H1 (cell line): ENCODE measurements around the gene EFCAB6. TPM values are rescaled to one million over a fixed set of nuclear protein-coding genes. Genes with fewer than 3 reads are reported as not detected.

Source experiments
- CTCF ChIA-PET: fragments of 300-600 bp; sonication (Branson Sonifier 250); formaldehyde crosslinking; loops from one replicate; lab custom pipeline; 2021; ENCODE audit not compliant: partially characterized antibody; lab: Charles Lee
- POLR2A ChIA-PET: fragments of 300-600 bp; sonication (Branson Sonifier 250); formaldehyde crosslinking; loops from one replicate; lab custom pipeline; 2021; ENCODE audit warnings: inconsistent platforms; ENCODE audit not compliant: partially characterized antibody; lab: Charles Lee
- DNase-seq, 2 experiments: peaks; one replicate each; pipeline versions ENCODE4 v3.0.0 to v3.0.0-alpha.2; 2010 to 2022; ENCODE audit warnings: low spot score in 2 of 2, low read depth in 1 of 2, mixed read lengths in 1 of 2
- FAIRE-seq: peaks from 2 replicates; lab custom pipeline; 2011; peaks lifted over from hg19 to GRCh38; lab: Jason Lieb, UNC
- H2AFZ ChIP-seq: 2 replicates; pipeline ENCODE4 v1.8.1; 2012; ENCODE audit warnings: low read length, inconsistent platforms
- H2AK5ac ChIP-seq: 2 replicates; pipeline ENCODE4 v1.6.1; 2013; ENCODE audit warnings: low read depth, low read length
- H2BK120ac ChIP-seq: replicated peaks from 2 replicates; pipeline ENCODE3; 2013; ENCODE audit warnings: low read depth, low read length, inconsistent platforms
- H2BK12ac ChIP-seq: 2 replicates; pipeline ENCODE4 v1.6.1; 2013; ENCODE audit warnings: low read depth, low read length
- H2BK15ac ChIP-seq: 2 replicates; pipeline ENCODE4 v1.6.1; 2013; ENCODE audit warnings: low read length
- H2BK20ac ChIP-seq: 2 replicates; pipeline ENCODE4 v1.6.1; 2013; ENCODE audit warnings: low read length
- H2BK5ac ChIP-seq: 2 replicates; pipeline ENCODE4 v1.6.1; 2013; ENCODE audit warnings: low read depth, low read length
- H3K14ac ChIP-seq: 2 replicates; pipeline ENCODE4 v1.6.1; 2013; ENCODE audit warnings: inconsistent platforms; ENCODE audit not compliant: insufficient read length
- H3K18ac ChIP-seq: 2 replicates; pipeline ENCODE4 v1.6.1; 2013; ENCODE audit warnings: low read length; ENCODE audit errors: extremely low read depth
- H3K23ac ChIP-seq: 2 replicates; pipeline ENCODE4 v1.6.1; 2013; ENCODE audit warnings: inconsistent platforms; ENCODE audit not compliant: insufficient read length
- H3K23me2 ChIP-seq: 2 replicates; pipeline ENCODE4 v1.6.1; 2013; ENCODE audit warnings: low read depth, low read length
- H3K27ac ChIP-seq: 2 replicates; pipeline ENCODE4 v1.6.1; 2011; ENCODE audit warnings: low read depth, low read length, inconsistent platforms
- H3K27me3 ChIP-seq, 4 experiments: replicated peaks in 1 of 4; 1 replicate in 1 of 4; 2 replicates in 3 of 4; pipeline versions ENCODE4 v1.6.1 to v1.8.1; 2011 to 2013; ENCODE audit warnings: low read length in 3 of 4, mild to moderate bottlenecking in 3 of 4, inconsistent platforms in 2 of 4, mixed read lengths in 2 of 4, moderate library complexity in 1 of 4; ENCODE audit not compliant: control insufficient read depth in 3 of 4, insufficient read depth in 3 of 4; ENCODE audit errors: extremely low read depth in 1 of 4
- H3K36me3 ChIP-seq, 4 experiments: 2 replicates each; pipeline versions ENCODE4 v1.6.1 to v1.8.1; 2011 to 2013; ENCODE audit warnings: mild to moderate bottlenecking in 4 of 4, low read length in 3 of 4, moderate library complexity in 2 of 4, control low read depth in 1 of 4, inconsistent platforms in 1 of 4; ENCODE audit not compliant: insufficient read depth in 4 of 4, control insufficient read depth in 2 of 4
- H3K4ac ChIP-seq: replicated peaks from 2 replicates; pipeline ENCODE3; 2013; ENCODE audit warnings: low read length, low read depth, mixed read lengths, inconsistent platforms; ENCODE audit not compliant: insufficient read length
- H3K4me1 ChIP-seq, 4 experiments: replicated peaks in 1 of 4; 1 replicate in 1 of 4; 2 replicates in 3 of 4; pipeline versions ENCODE4 v1.6.1 to v1.8.1; 2011 to 2013; ENCODE audit warnings: low read length in 3 of 4, inconsistent platforms in 2 of 4, mixed read lengths in 1 of 4; ENCODE audit not compliant: insufficient read depth in 4 of 4, control insufficient read depth in 3 of 4
- H3K4me2 ChIP-seq, 2 experiments: 2 replicates each; pipeline versions ENCODE4 v1.6.1 to v1.8.1; 2011 to 2013; ENCODE audit warnings: low read depth in 2 of 2, low read length in 2 of 2, control low read depth in 1 of 2, inconsistent platforms in 1 of 2, mild to moderate bottlenecking in 1 of 2; ENCODE audit not compliant: insufficient read depth in 1 of 2
- H3K4me3 ChIP-seq, 4 experiments: fragments of 200-600, 300-600 bp in 1 of 4; sonication (generic), shearing (Covaris generic), sonication (Bioruptor Twin) in 1 of 4; 2 replicates each; pipeline versions ENCODE4 v1.5.1 to v1.8.1; 2011 to 2016; ENCODE audit warnings: low read length in 4 of 4, low read depth in 3 of 4, control low read depth in 2 of 4, inconsistent platforms in 2 of 4, mild to moderate bottlenecking in 2 of 4, mixed read lengths in 1 of 4, moderate library complexity in 1 of 4; ENCODE audit not compliant: insufficient read depth in 2 of 4; ENCODE audit errors: extremely low read depth in 1 of 4
- H3K56ac ChIP-seq: replicated peaks from 2 replicates; pipeline ENCODE3; 2013; ENCODE audit warnings: low read depth, mild to moderate bottlenecking, mixed read lengths, low read length, inconsistent platforms; ENCODE audit not compliant: insufficient read length
- H3K79me1 ChIP-seq: 2 replicates; pipeline ENCODE4 v1.6.1; 2013; ENCODE audit warnings: low read depth, low read length, control low read depth
- H3K79me2 ChIP-seq, 2 experiments: 2 replicates each; pipeline versions ENCODE4 v1.6.1 to v1.8.1; 2012 to 2013; ENCODE audit warnings: low read length in 2 of 2, mild to moderate bottlenecking in 2 of 2, inconsistent platforms in 1 of 2; ENCODE audit not compliant: insufficient read depth in 2 of 2, control insufficient read depth in 1 of 2
- H3K9ac ChIP-seq, 4 experiments: replicated peaks in 1 of 4; 1 replicate in 1 of 4; 2 replicates in 3 of 4; pipeline versions ENCODE4 v1.6.1 to v1.8.1; 2011 to 2013; ENCODE audit warnings: low read depth in 3 of 4, low read length in 3 of 4, control low read depth in 2 of 4, mild to moderate bottlenecking in 2 of 4, moderate library complexity in 2 of 4, inconsistent platforms in 1 of 4; ENCODE audit errors: extremely low read depth in 1 of 4
- H3K9me3 ChIP-seq, 2 experiments: 2 replicates each; pipeline versions ENCODE4 v1.6.1 to v1.8.1; 2012 to 2013; ENCODE audit warnings: mild to moderate bottlenecking in 2 of 2, moderate library complexity in 2 of 2, control low read depth in 1 of 2, inconsistent platforms in 1 of 2, low read depth in 1 of 2, low read length in 1 of 2, mixed read lengths in 1 of 2; ENCODE audit not compliant: insufficient read depth in 2 of 2
- H4K20me1 ChIP-seq, 2 experiments: replicated peaks in 1 of 2; 2 replicates each; pipeline versions ENCODE3 to v1.8.1; 2011 to 2013; ENCODE audit warnings: inconsistent platforms in 2 of 2, low read length in 2 of 2, mild to moderate bottlenecking in 1 of 2; ENCODE audit not compliant: insufficient read depth in 2 of 2, control insufficient read depth in 1 of 2
- H4K5ac ChIP-seq: 2 replicates; pipeline ENCODE4 v1.6.1; 2013; ENCODE audit warnings: low read length, low read depth, mixed read lengths, inconsistent platforms; ENCODE audit not compliant: insufficient read length
- H4K8ac ChIP-seq: 2 replicates; pipeline ENCODE4 v1.8.0; 2013; ENCODE audit warnings: mild to moderate bottlenecking, moderate library complexity, low read length, inconsistent platforms; ENCODE audit not compliant: insufficient read depth; ENCODE audit errors: extremely low read depth
- H4K91ac ChIP-seq: replicated peaks from 2 replicates; pipeline ENCODE3; 2013; ENCODE audit warnings: low read length, mixed read lengths, inconsistent platforms; ENCODE audit not compliant: insufficient read length
- ATF2 ChIP-seq: IDR thresholded peaks from 2 replicates; pipeline ENCODE4 v1.6.1; 2012; ENCODE audit warnings: low read length, inconsistent platforms
- CREB1 ChIP-seq: IDR thresholded peaks from 2 replicates; pipeline ENCODE4 v1.6.1; 2012; ENCODE audit warnings: inconsistent platforms
- MAFK ChIP-seq: IDR thresholded peaks from 2 replicates; pipeline ENCODE4 v1.6.1; 2012; ENCODE audit warnings: low read depth, mild to moderate bottlenecking, improper control_type of control experiment, low read length
- NANOG ChIP-seq: IDR thresholded peaks from 2 replicates; pipeline ENCODE4 v1.6.1; 2011; ENCODE audit warnings: low read length, low read depth, mild to moderate bottlenecking, inconsistent platforms; ENCODE audit not compliant: insufficient read depth, poor library complexity, severe bottlenecking
- POLR2A ChIP-seq, 2 experiments: IDR thresholded peaks; 1 replicate in 1 of 2; 2 replicates in 1 of 2; pipeline ENCODE4 v1.6.1; 2011; ENCODE audit warnings: low read depth in 2 of 2, low read length in 2 of 2, mild to moderate bottlenecking in 2 of 2; ENCODE audit errors: control extremely low read depth in 1 of 2
- POLR2AphosphoS5 ChIP-seq: IDR thresholded peaks from 2 replicates; pipeline ENCODE4 v1.6.1; 2011; ENCODE audit warnings: low read depth, low read length
- RAD21 ChIP-seq, 2 experiments: IDR thresholded peaks in 1 of 2; conservative IDR thresholded peaks in 1 of 2; 2 replicates each; pipeline ENCODE4 v1.6.1; 2011; ENCODE audit warnings: low read depth in 2 of 2, low read length in 2 of 2, improper control_type of control experiment in 1 of 2, inconsistent platforms in 1 of 2, mild to moderate bottlenecking in 1 of 2, moderate library complexity in 1 of 2
- SIRT6 ChIP-seq: IDR thresholded peaks from one replicate; pipeline ENCODE4 v1.7.1; 2012; ENCODE audit warnings: low read length, inconsistent platforms
- SIX5 ChIP-seq: IDR thresholded peaks from 2 replicates; pipeline ENCODE4 v1.6.1; 2011; ENCODE audit warnings: mild to moderate bottlenecking, low read depth, low read length
- SP2 ChIP-seq: IDR thresholded peaks from 2 replicates; pipeline ENCODE4 v1.6.1; 2012; ENCODE audit warnings: mild to moderate bottlenecking, low read length, inconsistent platforms
- SP4 ChIP-seq: IDR thresholded peaks from 2 replicates; pipeline ENCODE4 v1.6.1; 2012; ENCODE audit warnings: low read length, inconsistent platforms
- SRF ChIP-seq: IDR thresholded peaks from 2 replicates; pipeline ENCODE4 v1.6.1; 2011; ENCODE audit warnings: mild to moderate bottlenecking, low read depth, low read length, moderate library complexity
- WGBS, 2 experiments: shearing (Covaris generic) in 1 of 2; methylation state at CpG; one replicate each; pipeline versions ENCODE4 v1.1.6 to v1.1.7; 2013 to 2015; ENCODE audit warnings: low lambda C conversion rate in 2 of 2, mixed read lengths in 2 of 2, inconsistent platforms in 1 of 2, low coverage in 1 of 2, missing lambda C conversion rate in 1 of 2; ENCODE audit not compliant: insufficient replicate concordance in 2 of 2, insufficient coverage in 1 of 2, insufficient read length in 1 of 2; ENCODE audit errors: extremely low coverage in 1 of 2, missing lambda C conversion rate in 1 of 2; 5-methylcytosine and 5-hydroxymethylcytosine counted together
- polyA plus RNA-seq, 7 experiments: library from polyadenylated mRNA; depleted of rRNA in 3 of 7; stranded (reverse) in 5 of 7; unstranded in 2 of 7; fragments of >200 nt in 5 of 7; fragments of 200-250 nt in 2 of 7; gene quantifications; 1 replicate in 5 of 7; 2 replicates in 1 of 7; 4 replicates in 1 of 7; pipeline versions ENCODE4 v1.2.1 to v1.2.3, GENCODE V29; 2011 to 2013; ENCODE audit warnings: missing spikeins in 2 of 7, mixed read lengths in 2 of 7
- total RNA-seq: library from RNA; stranded (reverse); fragmentation: NEBNext Ultra II Directional; extraction: Animal tissue kit (Norgen Biotek cat#: 25700); gene quantifications from 2 replicates; pipeline ENCODE4 v1.2.1, GENCODE V29; 2021
- TF ChIP-seq, protein P1 (sequence below): IDR thresholded peaks from 2 replicates; pipeline ENCODE4 v1.6.1; 2012; ENCODE audit warnings: inconsistent platforms

EFCAB6 gene
- total and polyA plus RNA-seq, 2 of the 8 experiments (the other 6 are each of a cell fraction or from before 2014, with no cell fraction given): 0.32 to 1.7 TPM

DNA sequence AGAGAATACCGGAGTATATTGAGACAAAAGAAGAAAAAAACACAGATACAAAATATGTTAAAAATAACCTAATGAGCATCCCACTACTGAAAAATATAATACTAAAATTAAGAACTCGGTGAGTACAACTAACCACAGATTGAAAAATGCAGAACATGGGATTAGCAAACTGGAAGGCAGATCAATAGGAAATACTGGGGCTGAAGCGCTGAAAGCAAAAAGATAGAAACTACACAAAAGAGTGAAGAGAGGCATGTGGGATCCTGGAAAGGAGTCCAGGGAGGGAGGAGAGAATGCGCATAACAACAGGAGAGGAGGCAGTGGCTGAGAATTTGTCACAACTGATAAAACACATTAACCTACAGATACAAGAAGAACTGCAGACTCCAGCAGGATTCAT lies 159.3 kb downstream of the EFCAB6 start:
- Histone ChIP-seq H3K56ac (no peak overlapping the region), H2AFZ (no peak overlapping the region), H2AK5ac (no peak overlapping the region), H2BK20ac (no peak overlapping the region), H3K18ac (no peak overlapping the region), H3K9ac (no peak overlapping the region), H2BK120ac (no peak overlapping the region), H3K23ac (no peak overlapping the region), H3K14ac (no peak overlapping the region), H3K4me3 (no peak overlapping the region), H3K79me2 (no peaks in the 10 kb centered on the region), H3K4ac (no peak overlapping the region), H4K20me1 (no peaks in the 10 kb centered on the region), H3K9me3 (peaks cover 9 to 11% of the 10 kb centered on the region in 2 experiments), H3K27me3 (no peaks in the 10 kb centered on the region), H3K27ac (no peak overlapping the region), H2BK15ac (no peak overlapping the region), H4K91ac (no peak overlapping the region), H3K36me3 (no peaks in the 10 kb centered on the region; a peak in 2 of 8 replicates), H4K8ac (no peak overlapping the region), H2BK5ac (no peak overlapping the region), H3K4me2 (no peak overlapping the region), H4K5ac (no peak overlapping the region), H3K23me2 (no peaks in the 10 kb centered on the region), H3K4me1 (no peaks in the 10 kb centered on the region), H3K79me1 (no peaks in the 10 kb centered on the region), H2BK12ac (no peak overlapping the region)
- ChIA-PET CTCF (interaction anchor here (0.6 to 3.0 kb wide), 2 partner anchors 73 to 90 kb away, joined by 3 to 7 read pairs; no protein-coding TSS in a partner anchor), POLR2A (no interaction called here)
- FAIRE-seq (no peak), DNase-seq (no peak)
- 90% methylated on average over 4 of the region's 4 CpGs; no CpG with 5 or more reads in 1 of the 2 experiments for WGBS, 2 experiments
- TF ChIP-seq ATF2 (no peak), SP2 (no peak), NANOG (no peak), SRF (no peak), POLR2A (IDR thresholded peaks at IDR 0.05; ENCODE audit: control extremely low read depth in 1 of 2, low read depth in 2 of 2, low read length in 2 of 2) (no peak), CREB1 (no peak), RAD21 (IDR thresholded peaks at IDR 0.05 in 1 of 2, conservative IDR thresholded peaks at IDR 0.05 in 1 of 2; ENCODE audit: low read depth in 2 of 2, low read length in 2 of 2) (no peak), MAFK (no peak), SP4 (no peak), SIX5 (no peak), SIRT6 (no peak), POLR2AphosphoS5 (no peak)
- TF ChIP-seq, protein P1, sequence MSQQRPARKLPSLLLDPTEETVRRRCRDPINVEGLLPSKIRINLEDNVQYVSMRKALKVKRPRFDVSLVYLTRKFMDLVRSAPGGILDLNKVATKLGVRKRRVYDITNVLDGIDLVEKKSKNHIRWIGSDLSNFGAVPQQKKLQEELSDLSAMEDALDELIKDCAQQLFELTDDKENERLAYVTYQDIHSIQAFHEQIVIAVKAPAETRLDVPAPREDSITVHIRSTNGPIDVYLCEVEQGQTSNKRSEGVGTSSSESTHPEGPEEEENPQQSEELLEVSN: no peak
